SK-N-SH treated with all-trans-retinoic acid at 6 μM for 48 hours (cell line): Measurements from ENCODE around the gene PDIA5.

Experiments
- RARB ChIP-seq: fragments of 250-450 bp; sonication (Bioruptor Pico); IDR thresholded peaks from 2 replicates; pipeline ENCODE4 v1.8.0; 2021; ENCODE audit warnings: mild to moderate bottlenecking, moderate library complexity
- TCF4 ChIP-seq: fragments of 250-450 bp; sonication (Bioruptor Pico); IDR thresholded peaks from 2 replicates; pipeline ENCODE4 v1.8.0; 2021; ENCODE audit warnings: mild to moderate bottlenecking, moderate library complexity, borderline replicate concordance
- TOX ChIP-seq: fragments of 250-450 bp; sonication (Bioruptor Pico); IDR thresholded peaks from 2 replicates; pipeline ENCODE4 v1.8.0; 2021; ENCODE audit warnings: mild to moderate bottlenecking, moderate library complexity, borderline replicate concordance
- TF ChIP-seq, protein P1 (sequence below): fragments of 250-450 bp; sonication (Bioruptor Pico); IDR thresholded peaks from 2 replicates; pipeline ENCODE4 v1.5.1; 2020; ENCODE audit warnings: low read depth, mild to moderate bottlenecking, moderate library complexity
- TF ChIP-seq, protein P2 (sequence below): fragments of 250-450 bp; sonication (Bioruptor Pico); IDR thresholded peaks from 2 replicates; pipeline ENCODE4 v1.8.0; 2020; ENCODE audit warnings: mild to moderate bottlenecking, moderate library complexity, borderline replicate concordance

DNA sequence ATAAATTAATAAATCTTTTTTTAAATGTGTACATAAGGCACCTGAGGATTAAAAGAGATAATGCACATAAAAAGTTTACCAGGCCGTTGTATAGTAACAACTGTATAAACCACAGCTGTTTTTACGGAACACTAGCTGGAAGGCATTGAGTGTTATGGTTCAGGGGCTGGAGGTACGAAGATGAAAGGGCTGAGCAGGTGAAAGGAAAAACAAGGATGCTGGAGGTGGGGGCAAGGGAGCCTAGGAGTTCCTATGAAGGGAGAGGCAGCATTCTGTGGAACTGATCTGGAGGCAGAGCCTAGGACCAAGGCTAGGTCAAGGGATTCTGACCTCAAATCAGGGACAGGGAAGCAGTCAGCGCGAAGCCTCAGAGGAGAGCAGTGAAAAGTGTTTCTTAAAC, 47.2 kb upstream of the PDIA5 start:
- TF ChIP-seq TCF4 (no peak), TOX (no peak), RARB (no peak)
- TF ChIP-seq, protein P1, sequence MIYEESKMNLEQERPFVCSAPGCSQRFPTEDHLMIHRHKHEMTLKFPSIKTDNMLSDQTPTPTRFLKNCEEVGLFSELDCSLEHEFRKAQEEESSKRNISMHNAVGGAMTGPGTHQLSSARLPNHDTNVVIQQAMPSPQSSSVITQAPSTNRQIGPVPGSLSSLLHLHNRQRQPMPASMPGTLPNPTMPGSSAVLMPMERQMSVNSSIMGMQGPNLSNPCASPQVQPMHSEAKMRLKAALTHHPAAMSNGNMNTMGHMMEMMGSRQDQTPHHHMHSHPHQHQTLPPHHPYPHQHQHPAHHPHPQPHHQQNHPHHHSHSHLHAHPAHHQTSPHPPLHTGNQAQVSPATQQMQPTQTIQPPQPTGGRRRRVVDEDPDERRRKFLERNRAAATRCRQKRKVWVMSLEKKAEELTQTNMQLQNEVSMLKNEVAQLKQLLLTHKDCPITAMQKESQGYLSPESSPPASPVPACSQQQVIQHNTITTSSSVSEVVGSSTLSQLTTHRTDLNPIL (CRISPR knock-in tag): no peak
- TF ChIP-seq, protein P2, sequence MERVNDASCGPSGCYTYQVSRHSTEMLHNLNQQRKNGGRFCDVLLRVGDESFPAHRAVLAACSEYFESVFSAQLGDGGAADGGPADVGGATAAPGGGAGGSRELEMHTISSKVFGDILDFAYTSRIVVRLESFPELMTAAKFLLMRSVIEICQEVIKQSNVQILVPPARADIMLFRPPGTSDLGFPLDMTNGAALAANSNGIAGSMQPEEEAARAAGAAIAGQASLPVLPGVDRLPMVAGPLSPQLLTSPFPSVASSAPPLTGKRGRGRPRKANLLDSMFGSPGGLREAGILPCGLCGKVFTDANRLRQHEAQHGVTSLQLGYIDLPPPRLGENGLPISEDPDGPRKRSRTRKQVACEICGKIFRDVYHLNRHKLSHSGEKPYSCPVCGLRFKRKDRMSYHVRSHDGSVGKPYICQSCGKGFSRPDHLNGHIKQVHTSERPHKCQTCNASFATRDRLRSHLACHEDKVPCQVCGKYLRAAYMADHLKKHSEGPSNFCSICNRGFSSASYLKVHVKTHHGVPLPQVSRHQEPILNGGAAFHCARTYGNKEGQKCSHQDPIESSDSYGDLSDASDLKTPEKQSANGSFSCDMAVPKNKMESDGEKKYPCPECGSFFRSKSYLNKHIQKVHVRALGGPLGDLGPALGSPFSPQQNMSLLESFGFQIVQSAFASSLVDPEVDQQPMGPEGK: no peak
